A375 (cell line): Measurements from ENCODE around the gene HACD4. TPM values are rescaled to one million over a fixed set of nuclear protein-coding genes. Genes with fewer than 3 reads are reported as not detected.

Source experiments
- total RNA-seq: library from RNA; depleted of rRNA; stranded (reverse); fragments of >200 nt; shearing (Covaris generic); gene quantifications from 2 replicates; pipeline ENCODE4 v1.2.3, GENCODE V29; 2014; rRNA removed

HACD4 gene, protein sequence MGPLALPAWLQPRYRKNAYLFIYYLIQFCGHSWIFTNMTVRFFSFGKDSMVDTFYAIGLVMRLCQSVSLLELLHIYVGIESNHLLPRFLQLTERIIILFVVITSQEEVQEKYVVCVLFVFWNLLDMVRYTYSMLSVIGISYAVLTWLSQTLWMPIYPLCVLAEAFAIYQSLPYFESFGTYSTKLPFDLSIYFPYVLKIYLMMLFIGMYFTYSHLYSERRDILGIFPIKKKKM
- not detected in 2 replicates for total RNA-seq

GRCh38 chr9:21031091-21031807 is at the start of gene HACD4:
TSS of gene HACD4 (minus strand) at chr9:21031640. CDS start at chr9:21031590, 50 bp downstream.

DNA sequence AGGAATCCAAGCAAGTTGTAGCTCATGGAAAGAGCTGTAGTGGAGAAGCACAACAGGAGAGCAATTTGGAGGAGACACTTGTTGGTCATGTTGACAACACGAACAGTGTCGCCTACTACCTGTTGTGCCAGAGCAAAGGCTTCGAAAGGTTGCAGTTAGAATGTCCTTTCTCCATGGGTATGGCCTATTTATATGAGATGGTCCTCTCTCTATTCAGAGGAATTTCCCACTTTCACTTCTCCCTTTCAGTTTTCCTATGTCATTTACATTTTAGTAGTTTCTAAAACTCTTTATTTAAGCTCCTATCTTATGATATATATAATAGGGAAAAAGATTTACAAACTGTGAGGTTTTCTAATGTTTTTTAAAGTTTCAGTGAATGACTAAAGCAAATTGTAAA is 46.3 kb upstream of the HACD4 start, which contains the start of gene IFNB1:
Gene IFNB1 (minus strand): TSS at position 162 of the 400 bp plus-strand sequence. CDS start 73 bp downstream, at position 89.

Other genes starting within 250 kb of the HACD4 start
- gene IFNB1, start 46.3 kb upstream of the HACD4 start, total RNA-seq = not detected in 2 replicates
- gene IFNW1, start 110.2 kb upstream of the HACD4 start, total RNA-seq = not detected in 2 replicates
- not detected in 2 replicates for gene IFNA21, start 135.0 kb upstream of the HACD4 start, total RNA-seq
- gene IFNA4, start 155.9 kb upstream of the HACD4 start, total RNA-seq = not detected in 2 replicates
- not detected in 2 replicates for gene IFNA7, start 170.6 kb upstream of the HACD4 start, total RNA-seq
- gene IFNA10, start 175.5 kb upstream of the HACD4 start, total RNA-seq = not detected in 2 replicates
- gene IFNA16, start 185.7 kb upstream of the HACD4 start, total RNA-seq = not detected in 2 replicates
- gene IFNA17, start 196.6 kb upstream of the HACD4 start, total RNA-seq = not detected in 2 replicates
- gene IFNA14, start 208.4 kb upstream of the HACD4 start, total RNA-seq = not detected in 2 replicates